ENCODE measurements around the gene MTHFD2.
A peak's percentile ranks its signal among the peaks of the same experiment; 100 is the strongest.
"Not testable (repeated sequence)": the region's sequence is repeated elsewhere in the genome, so short reads cannot be mapped to it uniquely, and the experiment has no call there.

MTHFD2 gene

DNA sequence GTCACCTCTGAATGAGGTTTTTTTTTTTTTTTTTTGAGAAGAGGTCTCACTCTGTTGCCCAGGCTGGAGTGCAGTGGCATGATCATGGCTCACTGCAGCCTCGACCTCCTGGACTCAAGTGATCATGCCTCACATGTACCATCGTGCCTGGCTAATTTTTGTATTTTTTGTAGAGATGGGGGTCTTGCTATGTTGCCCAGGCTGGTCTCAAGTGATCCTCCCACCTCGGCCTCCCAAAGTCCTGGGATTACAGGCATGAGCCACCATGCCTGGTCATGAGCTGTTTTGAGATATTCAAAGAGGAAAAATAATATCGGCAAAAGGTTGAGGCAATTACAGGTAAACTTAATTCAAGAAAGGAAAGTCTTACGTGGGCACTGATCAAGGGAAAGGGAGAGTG is 31.4 kb downstream of the MTHFD2 start:
- H3K4me3 Mint-ChIP-seq; DNase-seq; H3K9me3 Mint-ChIP-seq; H3K4me1 Mint-ChIP-seq (ENCODE audit: low read depth); H3K36me3 Mint-ChIP-seq (ENCODE audit: low read depth); H3K27ac Mint-ChIP-seq; H3K27me3 Mint-ChIP-seq: not testable (repeated sequence)

DNA sequence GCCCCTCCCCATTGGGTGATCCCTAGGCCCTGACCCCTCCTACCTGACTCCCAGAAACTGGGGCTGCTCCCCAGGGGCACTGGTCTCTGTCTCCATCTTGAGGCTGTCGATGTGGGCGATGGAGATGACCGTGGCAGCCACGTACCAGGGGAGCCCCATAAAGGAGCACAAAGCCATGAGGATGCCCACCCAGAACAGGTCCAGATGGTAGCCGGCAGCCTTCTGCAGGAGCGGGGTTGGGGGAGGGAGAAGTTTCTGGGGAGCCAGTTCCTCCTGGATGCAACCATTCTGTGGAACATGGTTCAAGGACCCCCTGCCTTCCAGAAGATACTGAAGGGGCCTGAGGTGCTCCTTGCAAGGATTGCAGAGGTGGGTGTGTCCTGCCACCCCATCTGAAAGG is 34.0 kb downstream of the MTHFD2 start:
- H3K4me1 Mint-ChIP-seq (ENCODE audit: low read depth) = peaks cover 2% of the 10 kb centered on the region
- H3K36me3 Mint-ChIP-seq (ENCODE audit: low read depth) = no peaks in the 10 kb centered on the region
- no peak overlapping the region for H3K4me3 Mint-ChIP-seq
- no peak for DNase-seq
- H3K27me3 Mint-ChIP-seq = no peaks in the 10 kb centered on the region
- no peaks in the 10 kb centered on the region for H3K9me3 Mint-ChIP-seq
- no peak overlapping the region for H3K27ac Mint-ChIP-seq

DNA sequence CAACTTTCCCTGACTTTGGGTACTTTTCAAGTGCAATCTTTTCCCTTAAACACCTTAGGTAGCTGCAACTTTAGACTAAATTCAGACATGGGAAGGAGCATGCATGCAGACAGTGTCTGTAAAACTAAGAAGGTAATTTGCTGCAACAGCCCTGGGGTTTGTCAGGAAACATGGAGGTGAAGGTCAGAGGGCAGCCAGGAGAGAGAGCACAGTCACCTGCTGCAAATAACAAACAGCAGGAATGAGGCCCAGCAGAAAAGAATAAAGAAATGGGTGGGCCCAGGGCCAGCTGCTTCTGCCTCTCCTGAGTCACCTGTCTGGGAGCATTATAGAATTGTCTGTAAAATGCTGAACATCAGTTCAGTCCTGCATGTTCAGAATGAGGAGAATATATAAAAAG is 35.2 kb downstream of the MTHFD2 start:
- Mint-ChIP-seq H3K27me3 (no peaks in the 10 kb centered on the region), H3K36me3 (ENCODE audit: low read depth) (no peaks in the 10 kb centered on the region), H3K9me3 (no peaks in the 10 kb centered on the region), H3K27ac (no peak overlapping the region), H3K4me1 (ENCODE audit: low read depth) (peaks cover 2% of the 10 kb centered on the region), H3K4me3 (no peak overlapping the region)
- no peak for DNase-seq

DNA sequence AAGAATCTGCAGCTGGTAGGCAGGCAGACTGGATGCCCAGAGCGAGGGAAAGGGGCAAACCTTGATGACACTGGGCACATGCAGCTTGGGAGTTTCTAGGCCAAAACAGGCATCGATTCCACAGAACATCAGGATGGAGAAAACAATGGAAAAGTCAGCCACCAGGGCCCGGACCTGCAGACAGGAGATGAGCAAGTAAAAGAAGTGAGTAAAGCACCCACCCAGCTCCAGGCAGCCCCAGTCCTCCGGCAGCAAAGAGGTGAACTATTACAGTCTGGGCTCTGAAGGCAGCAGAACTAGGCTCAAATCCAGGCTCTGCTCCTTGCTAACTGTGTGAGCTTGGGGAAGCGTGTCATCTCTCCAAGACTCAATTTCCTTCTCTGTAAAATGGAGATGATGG is 36.6 kb downstream of the MTHFD2 start:
- no peak overlapping the region for H3K4me3 Mint-ChIP-seq
- H3K27ac Mint-ChIP-seq = no peak overlapping the region
- H3K36me3 Mint-ChIP-seq (ENCODE audit: low read depth) = no peaks in the 10 kb centered on the region
- no peaks in the 10 kb centered on the region for H3K27me3 Mint-ChIP-seq
- no peak for DNase-seq
- H3K9me3 Mint-ChIP-seq = no peaks in the 10 kb centered on the region
- H3K4me1 Mint-ChIP-seq (ENCODE audit: low read depth) = peaks cover 2% of the 10 kb centered on the region

DNA sequence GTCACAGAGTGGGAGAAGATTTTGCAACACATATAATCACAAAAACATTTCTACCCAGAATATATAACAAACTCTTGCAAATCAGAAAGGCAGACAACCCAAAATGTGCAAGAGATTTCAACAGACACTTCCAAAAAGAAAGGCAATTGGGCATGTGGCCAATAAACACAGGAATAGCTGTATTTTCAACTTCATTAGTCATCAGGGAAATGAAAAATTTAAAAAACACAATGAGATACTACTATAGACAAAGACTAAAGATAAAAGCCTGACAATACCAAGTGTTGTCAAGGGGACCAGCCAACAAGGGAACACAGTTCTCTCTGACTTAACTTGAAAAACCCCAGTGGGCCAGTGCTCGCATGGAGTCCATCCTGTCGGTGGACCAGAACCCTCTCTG is 40.5 kb downstream of the MTHFD2 start:
- H3K4me1 Mint-ChIP-seq (ENCODE audit: low read depth) = peaks cover 2% of the 10 kb centered on the region
- no peak overlapping the region for H3K4me3 Mint-ChIP-seq
- no peak overlapping the region for H3K27ac Mint-ChIP-seq
- no peaks in the 10 kb centered on the region for H3K9me3 Mint-ChIP-seq
- no peak for DNase-seq
- H3K36me3 Mint-ChIP-seq (ENCODE audit: low read depth) = no peaks in the 10 kb centered on the region
- H3K27me3 Mint-ChIP-seq = no peaks in the 10 kb centered on the region

DNA sequence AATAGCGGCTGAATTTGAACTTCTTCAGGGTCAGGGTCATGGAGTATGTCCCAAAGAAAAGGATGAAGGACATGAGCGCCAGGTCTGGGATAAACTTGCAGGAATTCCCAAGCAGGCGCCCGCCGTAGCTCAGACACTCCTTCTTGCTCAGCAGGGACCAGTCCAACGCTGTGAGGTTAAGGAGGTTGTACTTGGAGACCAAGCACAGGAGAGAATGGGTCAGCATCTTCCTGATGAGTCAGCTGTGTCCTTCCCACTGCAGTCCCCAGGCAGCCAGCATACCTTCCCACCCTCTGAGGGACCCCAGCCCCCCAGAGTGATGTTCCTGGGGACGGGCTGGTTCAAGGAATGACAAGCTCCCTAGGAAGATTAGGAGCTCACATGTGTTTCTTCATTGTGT is 40.9 kb downstream of the MTHFD2 start:
- Mint-ChIP-seq H3K9me3 (no peaks in the 10 kb centered on the region), H3K27me3 (no peaks in the 10 kb centered on the region), H3K27ac (no peak overlapping the region), H3K4me1 (ENCODE audit: low read depth) (peaks cover 2% of the 10 kb centered on the region), H3K4me3 (no peak overlapping the region), H3K36me3 (ENCODE audit: low read depth) (no peaks in the 10 kb centered on the region)
- DNase-seq = no peak

DNA sequence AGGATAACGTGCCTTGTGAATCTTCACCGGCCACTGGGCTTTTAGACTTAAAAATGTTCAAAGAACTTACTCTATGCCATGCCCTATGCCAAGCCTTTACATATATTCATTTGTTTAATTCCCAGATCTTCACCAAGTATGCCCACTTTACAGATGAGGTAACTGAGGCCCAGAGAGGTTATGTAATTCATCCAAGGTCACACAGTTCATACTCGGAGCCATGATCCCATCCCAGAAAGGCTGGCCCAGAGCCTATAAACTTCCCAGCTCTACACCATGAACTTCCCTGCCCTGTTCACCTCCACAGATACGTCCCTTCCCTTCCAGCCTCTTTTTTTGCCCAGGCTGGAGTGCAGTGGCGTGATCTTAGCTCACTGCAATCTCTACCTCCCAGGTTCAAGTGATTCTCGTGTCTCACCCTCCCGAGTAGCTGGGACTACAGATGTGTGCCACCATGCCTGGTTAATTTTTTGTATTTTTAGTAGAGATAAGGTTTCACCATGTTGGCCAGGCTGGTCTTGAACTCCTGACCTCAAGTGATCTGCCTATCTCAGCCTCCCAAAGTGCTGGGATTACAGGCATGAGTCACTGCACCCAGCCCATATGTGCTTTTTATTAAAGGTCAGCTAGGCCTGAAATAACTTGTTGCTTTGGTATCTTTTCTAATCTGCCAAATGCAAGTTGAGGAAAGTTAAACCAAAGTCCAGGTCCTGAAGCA is 44.1 kb downstream of the MTHFD2 start:
- Mint-ChIP-seq H3K4me1 (ENCODE audit: low read depth) (no peaks in the 10 kb centered on the region), H3K27me3 (no peaks in the 10 kb centered on the region), H3K4me3 (no peak overlapping the region), H3K27ac (no peak overlapping the region), H3K36me3 (ENCODE audit: low read depth) (no peaks in the 10 kb centered on the region), H3K9me3 (no peaks in the 10 kb centered on the region)
- no peak for DNase-seq

DNA sequence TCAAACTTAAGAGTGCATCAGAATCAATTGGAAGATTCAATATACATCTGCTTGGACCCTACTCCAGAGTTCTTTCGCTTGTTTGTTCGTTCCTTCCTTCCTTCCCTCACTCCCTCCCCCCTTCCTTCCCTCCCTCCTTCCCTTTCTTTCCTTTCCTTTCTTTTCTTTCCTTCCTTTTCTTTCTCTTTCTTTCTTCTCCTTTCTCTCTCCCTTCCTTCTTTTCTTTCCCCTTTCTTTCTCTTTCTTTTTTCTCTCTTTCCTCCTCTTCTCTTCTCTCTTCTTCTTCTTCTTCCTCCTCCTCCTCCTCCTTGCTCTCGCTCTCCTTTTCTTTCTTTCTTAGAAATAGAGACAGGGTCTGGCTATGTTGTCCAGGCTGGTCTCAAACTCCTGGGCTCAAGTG is 45.9 kb downstream of the MTHFD2 start:
- Mint-ChIP-seq H3K27me3 (no peaks in the 10 kb centered on the region), H3K9me3 (no peaks in the 10 kb centered on the region), H3K27ac (no peak overlapping the region), H3K4me3 (no peak overlapping the region), H3K4me1 (ENCODE audit: low read depth) (no peaks in the 10 kb centered on the region), H3K36me3 (ENCODE audit: low read depth) (no peaks in the 10 kb centered on the region)
- DNase-seq = no peak

DNA sequence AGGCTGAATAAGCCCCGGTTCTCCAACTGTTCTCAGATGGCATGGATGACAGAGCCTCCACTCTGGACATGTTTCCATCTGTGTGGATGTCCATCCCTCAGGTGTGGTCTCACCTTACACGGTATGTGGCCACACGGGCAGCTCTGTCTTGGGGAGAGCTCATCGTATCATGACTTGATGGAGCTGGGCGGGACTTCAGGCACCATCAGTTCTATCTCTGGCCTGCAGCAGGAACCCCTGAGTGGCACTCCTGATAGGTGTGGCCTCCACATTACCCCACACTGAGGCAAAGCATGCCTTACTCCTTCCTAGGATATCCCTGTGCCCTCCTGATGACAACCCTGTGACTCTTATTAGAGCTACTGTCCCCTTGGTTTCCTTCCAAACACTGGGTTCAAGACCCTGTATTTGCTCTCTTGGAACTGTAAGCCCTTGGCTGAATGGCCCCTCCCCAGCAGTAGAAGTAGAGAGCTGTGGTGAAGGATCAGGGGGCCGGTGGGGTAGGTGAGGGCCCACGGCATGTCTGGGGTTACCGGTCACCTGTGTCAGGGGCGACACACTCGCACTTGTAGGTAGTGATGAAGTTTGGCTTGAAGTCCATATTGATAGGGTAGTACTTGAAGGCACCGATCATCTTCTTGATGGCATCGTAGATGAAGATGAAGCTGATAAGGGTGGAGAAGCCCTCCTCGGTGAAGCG is 48.2 kb downstream of the MTHFD2 start:
- H3K9me3 Mint-ChIP-seq = no peaks in the 10 kb centered on the region
- DNase-seq = no peak
- H3K4me1 Mint-ChIP-seq (ENCODE audit: low read depth) = peaks cover 1% of the 10 kb centered on the region
- no peak overlapping the region for H3K4me3 Mint-ChIP-seq
- H3K27me3 Mint-ChIP-seq = no peaks in the 10 kb centered on the region
- H3K27ac Mint-ChIP-seq = no peak overlapping the region
- no peaks in the 10 kb centered on the region for H3K36me3 Mint-ChIP-seq (ENCODE audit: low read depth)

DNA sequence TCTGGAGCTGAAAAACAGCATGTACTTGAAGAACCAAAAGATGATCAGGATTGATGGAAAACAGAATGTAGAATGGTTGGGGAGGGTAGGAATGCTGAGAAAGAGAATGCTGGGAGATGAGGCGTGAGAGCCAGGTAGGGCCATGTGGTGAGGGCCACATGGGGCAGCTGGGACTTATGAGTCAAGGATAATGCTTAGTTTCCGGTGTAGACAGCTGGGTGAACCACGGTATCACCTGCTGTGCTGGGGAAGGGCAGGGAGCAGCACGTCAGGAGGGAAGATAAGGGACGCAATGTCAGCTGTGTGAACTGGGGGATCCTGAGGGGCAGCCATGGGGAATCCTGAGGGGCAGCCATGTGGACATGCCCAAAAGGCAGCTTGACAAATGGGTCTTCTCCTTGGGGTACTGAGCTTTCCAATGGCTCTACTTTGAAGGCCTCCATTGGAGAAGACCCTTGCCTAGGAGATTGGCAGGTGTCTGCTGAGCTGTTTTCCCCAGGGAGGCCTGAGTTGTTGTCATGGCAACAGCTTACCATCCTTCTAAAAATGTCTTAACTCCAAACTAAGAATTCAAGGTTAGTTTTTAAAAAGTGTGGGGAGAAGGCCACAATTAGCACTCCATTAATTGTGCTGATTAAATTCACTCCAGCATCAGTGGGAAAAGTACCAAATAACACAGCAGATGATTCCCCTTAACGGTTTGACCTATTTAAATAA is 51.1 kb downstream of the MTHFD2 start:
- no peak for DNase-seq
- Mint-ChIP-seq H3K27me3 (no peaks in the 10 kb centered on the region), H3K4me3 (no peak overlapping the region), H3K4me1 (ENCODE audit: low read depth) (peaks cover 1% of the 10 kb centered on the region), H3K36me3 (ENCODE audit: low read depth) (no peaks in the 10 kb centered on the region), H3K9me3 (no peaks in the 10 kb centered on the region), H3K27ac (no peak overlapping the region)

DNA sequence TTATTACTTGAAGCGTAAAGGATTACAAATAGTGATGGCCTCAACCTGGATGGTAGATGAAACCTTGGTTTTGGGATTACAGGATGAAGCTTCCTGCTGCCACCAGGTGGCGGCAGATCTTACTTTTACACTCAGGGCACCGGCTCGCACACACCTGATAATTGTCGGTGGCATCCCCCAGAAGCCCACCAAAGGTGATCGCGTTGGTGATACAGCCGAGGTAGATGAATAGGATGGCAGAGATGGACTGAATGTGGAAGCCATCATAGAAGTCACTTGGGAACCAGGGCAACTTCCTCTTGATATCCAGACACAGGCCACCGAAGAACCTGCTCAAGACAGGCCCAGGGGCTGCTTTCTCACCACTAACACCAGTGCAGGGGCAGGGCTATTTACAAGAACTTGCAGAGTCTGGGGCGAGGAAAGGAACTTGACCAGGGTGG is 51.8 kb downstream of the MTHFD2 start:
- no peak overlapping the region for H3K4me3 Mint-ChIP-seq

DNA sequence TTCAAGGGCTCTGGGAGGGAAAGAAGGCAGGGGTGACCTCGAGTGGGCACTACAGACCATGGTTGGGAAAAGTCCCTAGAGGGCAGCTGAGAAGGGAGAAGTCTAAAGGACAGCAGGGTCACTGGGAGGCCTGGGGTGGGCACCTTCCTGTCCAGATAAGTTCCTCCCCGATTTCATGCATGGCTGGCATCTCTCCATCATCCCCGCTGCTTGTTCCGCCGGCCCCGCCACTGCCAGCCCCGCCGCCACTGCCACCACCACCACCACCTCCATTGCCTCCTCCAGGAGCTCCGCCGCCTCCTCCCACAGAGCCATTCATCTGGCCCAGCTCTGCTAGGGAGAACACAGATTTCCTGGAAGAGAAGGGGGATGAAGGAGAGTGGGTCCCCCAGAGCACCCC is 53.6 kb downstream of the MTHFD2 start:
- Mint-ChIP-seq H3K27me3 (no peaks in the 10 kb centered on the region), H3K9me3 (no peaks in the 10 kb centered on the region), H3K27ac (no peak overlapping the region), H3K4me3 (no peak overlapping the region), H3K4me1 (ENCODE audit: low read depth) (peaks cover 1% of the 10 kb centered on the region), H3K36me3 (ENCODE audit: low read depth) (peaks cover 6% of the 10 kb centered on the region)
- DNase-seq = no peak

More for the DNA sequence above, 51.8 kb downstream of the MTHFD2 start:
- Mint-ChIP-seq H3K4me1 (ENCODE audit: low read depth) (peaks cover 1% of the 10 kb centered on the region), H3K36me3 (ENCODE audit: low read depth) (no peaks in the 10 kb centered on the region), H3K27ac (no peak overlapping the region), H3K27me3 (no peaks in the 10 kb centered on the region), H3K9me3 (no peaks in the 10 kb centered on the region)
- DNase-seq = peak; percentile 69

DNA sequence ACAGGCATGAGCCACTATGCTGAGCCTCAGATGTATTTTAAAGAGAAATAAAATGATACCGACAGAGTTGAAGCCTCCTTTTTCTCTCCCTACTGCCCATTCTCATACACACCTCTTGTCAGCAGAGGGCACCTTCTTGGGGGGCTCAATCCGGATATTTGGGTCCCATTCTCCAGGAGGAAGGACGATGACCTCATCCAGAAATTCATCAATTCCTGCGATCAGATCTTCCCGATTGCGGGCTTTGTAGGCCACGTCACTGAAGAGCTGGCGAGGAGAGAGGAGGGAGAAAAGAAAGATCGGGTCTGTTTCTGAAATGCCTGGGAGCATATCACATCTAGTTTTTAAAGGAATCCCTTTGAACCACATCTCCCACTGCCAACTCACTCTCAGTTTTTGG is 54.4 kb downstream of the MTHFD2 start:
- H3K36me3 Mint-ChIP-seq (ENCODE audit: low read depth) = peaks cover 6% of the 10 kb centered on the region

DNA sequence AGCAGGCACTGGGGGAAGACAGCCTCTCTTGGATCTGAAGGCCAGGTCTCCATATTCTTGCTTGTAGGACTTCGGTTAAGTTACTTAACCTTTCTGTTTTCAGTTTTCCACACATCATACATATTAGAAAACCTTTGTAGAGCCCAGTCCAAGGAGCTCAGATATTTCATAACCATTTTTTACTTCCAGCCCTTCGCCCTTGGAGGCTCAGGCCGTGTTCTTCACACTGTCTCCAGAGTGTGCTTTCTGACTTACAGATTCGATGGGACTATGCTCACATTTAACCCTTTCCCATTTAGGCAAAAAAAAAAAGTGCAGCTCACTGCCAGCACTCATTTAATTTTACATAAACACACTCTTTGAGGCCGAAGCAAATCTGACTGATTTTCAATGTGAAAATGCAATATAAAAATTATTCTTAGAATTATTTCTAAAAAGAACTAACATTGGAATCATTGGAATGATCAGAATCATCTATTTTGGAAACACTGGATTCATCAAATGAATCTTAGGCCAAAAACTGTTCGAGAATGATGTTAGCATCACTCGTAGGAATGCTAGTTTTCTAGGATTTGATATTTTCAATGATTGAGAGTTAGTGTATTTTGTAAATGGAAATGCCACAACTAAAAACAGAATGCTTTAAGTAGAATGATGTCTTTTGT is 55.0 kb downstream of the MTHFD2 start:
- Mint-ChIP-seq H3K27ac (no peak overlapping the region), H3K9me3 (no peaks in the 10 kb centered on the region), H3K36me3 (ENCODE audit: low read depth) (peaks cover 6% of the 10 kb centered on the region), H3K4me1 (ENCODE audit: low read depth) (peaks cover 1% of the 10 kb centered on the region), H3K4me3 (no peak overlapping the region), H3K27me3 (no peaks in the 10 kb centered on the region)
- no peak for DNase-seq

More for the DNA sequence above, 54.4 kb downstream of the MTHFD2 start:
- no peaks in the 10 kb centered on the region for H3K9me3 Mint-ChIP-seq
- no peak for DNase-seq
- H3K4me1 Mint-ChIP-seq (ENCODE audit: low read depth) = peaks cover 1% of the 10 kb centered on the region
- H3K4me3 Mint-ChIP-seq = no peak overlapping the region
- no peak overlapping the region for H3K27ac Mint-ChIP-seq
- no peaks in the 10 kb centered on the region for H3K27me3 Mint-ChIP-seq

DNA sequence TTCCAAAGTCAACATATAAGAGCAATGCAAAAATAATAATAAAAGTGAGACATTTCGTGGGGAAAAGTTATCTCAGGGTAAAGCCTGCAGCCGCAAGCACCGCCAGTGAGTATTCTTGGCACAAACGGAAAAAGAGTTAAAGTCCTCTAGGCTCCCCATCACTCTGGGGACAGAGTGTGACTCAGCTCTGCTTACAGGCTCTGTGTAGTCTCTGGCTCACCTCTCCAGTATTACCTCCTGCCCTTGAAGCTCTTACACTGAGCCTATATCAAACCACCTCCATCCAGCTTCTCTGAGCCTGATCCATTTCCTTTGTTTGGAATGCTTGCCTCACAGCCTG is 55.5 kb downstream of the MTHFD2 start:
- no peaks in the 10 kb centered on the region for H3K27me3 Mint-ChIP-seq
- no peak overlapping the region for H3K27ac Mint-ChIP-seq
- no peak for DNase-seq
- H3K9me3 Mint-ChIP-seq = no peaks in the 10 kb centered on the region
- H3K4me3 Mint-ChIP-seq = no peak overlapping the region
- H3K4me1 Mint-ChIP-seq (ENCODE audit: low read depth) = peaks cover 1% of the 10 kb centered on the region
- H3K36me3 Mint-ChIP-seq (ENCODE audit: low read depth) = peaks cover 6% of the 10 kb centered on the region
